Endodermal cell (in vitro differentiated cells): ENCODE results near the gene CEPT1. TPM values are rescaled to one million over a fixed set of nuclear protein-coding genes. Genes with fewer than 3 reads are reported as not detected.

Source experiments
- DNase-seq: peaks from one replicate; pipeline ENCODE4 v3.0.0-alpha.2; 2017
- H3K27ac ChIP-seq: 2 replicates; pipeline ENCODE4 v1.5.1; 2013; ENCODE audit warnings: mild to moderate bottlenecking, low read depth, low read length, moderate library complexity
- H3K27me3 ChIP-seq: 2 replicates; pipeline ENCODE4 v1.6.1; 2013; ENCODE audit warnings: mild to moderate bottlenecking, low read length, moderate library complexity; ENCODE audit not compliant: insufficient read depth, control insufficient read depth, poor library complexity, severe bottlenecking
- H3K36me3 ChIP-seq: 2 replicates; pipeline ENCODE4 v1.7.0; 2013; ENCODE audit warnings: mild to moderate bottlenecking, low read length, moderate library complexity; ENCODE audit not compliant: control insufficient read depth, insufficient read depth
- H3K4me1 ChIP-seq: one replicate; pipeline ENCODE4 v1.7.0; 2013; ENCODE audit warnings: low read length; ENCODE audit not compliant: control insufficient read depth, insufficient read depth
- H3K4me3 ChIP-seq: 2 replicates; pipeline ENCODE4 v1.5.1; 2013; ENCODE audit warnings: mild to moderate bottlenecking, low read length, moderate library complexity
- H3K9ac ChIP-seq: 2 replicates; pipeline ENCODE4 v1.6.1; 2013; ENCODE audit warnings: mild to moderate bottlenecking, low read length, moderate library complexity; ENCODE audit not compliant: poor library complexity, severe bottlenecking; ENCODE audit errors: extremely low read depth
- H3K9me3 ChIP-seq: 2 replicates; pipeline ENCODE4 v1.6.1; 2013; ENCODE audit warnings: mild to moderate bottlenecking, low read length, moderate library complexity; ENCODE audit not compliant: control insufficient read depth
- H3K27ac Mint-ChIP-seq: 2 replicates; pipeline ENCODE4 v1.8.0; 2020; ENCODE audit warnings: mixed read lengths
- H3K27me3 Mint-ChIP-seq: 2 replicates; pipeline ENCODE4 v1.8.0; 2021; ENCODE audit warnings: mild to moderate bottlenecking, mixed read lengths; ENCODE audit not compliant: insufficient read depth
- H3K36me3 Mint-ChIP-seq: 2 replicates; pipeline ENCODE4 v1.8.0; 2020; ENCODE audit warnings: low read depth, mixed read lengths
- H3K4me1 Mint-ChIP-seq: 2 replicates; pipeline ENCODE4 v1.8.0; 2020; ENCODE audit warnings: mixed read lengths
- H3K4me3 Mint-ChIP-seq: 2 replicates; pipeline ENCODE4 v1.8.0; 2020; ENCODE audit warnings: mild to moderate bottlenecking, moderate library complexity, mixed read lengths
- H3K9me3 Mint-ChIP-seq: 2 replicates; pipeline ENCODE4 v1.8.0; 2020; ENCODE audit warnings: mild to moderate bottlenecking, mixed read lengths
- WGBS, 2 experiments: methylation state at CpG; one replicate each; pipeline versions ENCODE4 v1.1.5 to v1.1.7; 2013; ENCODE audit warnings: missing lambda C conversion rate in 2 of 2, mixed read lengths in 1 of 2; ENCODE audit not compliant: insufficient coverage in 1 of 2, insufficient read length in 1 of 2; 5-methylcytosine and 5-hydroxymethylcytosine counted together
- total RNA-seq, 2 donors: library from RNA; stranded (reverse); fragmentation: NEBNext Ultra II Directional in 1 of 2; extraction: Animal tissue kit (Norgen Biotek cat#: 25700) in 1 of 2; gene quantifications; 2 replicates in 1 of 2; 3 replicates in 1 of 2; pipeline ENCODE4 v1.2.1, GENCODE V29; 2021
- TF ChIP-seq, protein P1 (sequence below): fragments of 200-600 bp; sonication (generic); conservative IDR thresholded peaks from 2 replicates; pipeline ENCODE4 v1.5.0; 2021; ENCODE audit warnings: antibody characterized with exemption, mild to moderate bottlenecking

Gene CEPT1
- total RNA-seq, 2 donors from 2014 or later = 28.0 to 33.3 TPM

DNA sequence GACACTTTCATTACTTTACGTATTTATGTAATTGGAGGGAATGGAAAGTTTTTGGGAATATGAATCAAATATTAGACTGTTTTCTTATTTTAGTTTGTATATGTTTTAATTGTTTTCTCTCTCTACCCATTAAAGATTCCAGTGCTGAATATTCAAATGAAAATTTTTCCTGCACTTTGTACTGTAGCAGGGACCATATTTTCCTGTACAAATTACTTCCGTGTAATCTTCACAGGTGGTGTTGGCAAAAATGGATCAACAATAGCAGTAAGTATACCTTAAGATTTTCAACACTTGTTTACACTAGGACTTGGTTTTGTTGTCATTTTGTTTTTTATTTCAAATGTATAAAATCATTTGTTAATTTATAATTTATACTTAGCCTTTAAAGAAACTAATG lies 42.0 kb downstream of the CEPT1 start:
- peaks cover 59% of the 10 kb centered on the region for H3K36me3 ChIP-seq
- Mint-ChIP-seq H3K27me3 (no peaks in the 10 kb centered on the region), H3K9me3 (no peaks in the 10 kb centered on the region), H3K4me1 (no peaks in the 10 kb centered on the region), H3K27ac (no peak overlapping the region), H3K36me3 (peaks cover 55% of the 10 kb centered on the region), H3K4me3 (no peak overlapping the region)
- no peak for DNase-seq
- 83 to 100% methylated on average over 1 to 2 of the region's 2 CpGs for WGBS, 2 experiments
- H3K27me3 ChIP-seq = no peaks in the 10 kb centered on the region
- TF ChIP-seq, protein P1, sequence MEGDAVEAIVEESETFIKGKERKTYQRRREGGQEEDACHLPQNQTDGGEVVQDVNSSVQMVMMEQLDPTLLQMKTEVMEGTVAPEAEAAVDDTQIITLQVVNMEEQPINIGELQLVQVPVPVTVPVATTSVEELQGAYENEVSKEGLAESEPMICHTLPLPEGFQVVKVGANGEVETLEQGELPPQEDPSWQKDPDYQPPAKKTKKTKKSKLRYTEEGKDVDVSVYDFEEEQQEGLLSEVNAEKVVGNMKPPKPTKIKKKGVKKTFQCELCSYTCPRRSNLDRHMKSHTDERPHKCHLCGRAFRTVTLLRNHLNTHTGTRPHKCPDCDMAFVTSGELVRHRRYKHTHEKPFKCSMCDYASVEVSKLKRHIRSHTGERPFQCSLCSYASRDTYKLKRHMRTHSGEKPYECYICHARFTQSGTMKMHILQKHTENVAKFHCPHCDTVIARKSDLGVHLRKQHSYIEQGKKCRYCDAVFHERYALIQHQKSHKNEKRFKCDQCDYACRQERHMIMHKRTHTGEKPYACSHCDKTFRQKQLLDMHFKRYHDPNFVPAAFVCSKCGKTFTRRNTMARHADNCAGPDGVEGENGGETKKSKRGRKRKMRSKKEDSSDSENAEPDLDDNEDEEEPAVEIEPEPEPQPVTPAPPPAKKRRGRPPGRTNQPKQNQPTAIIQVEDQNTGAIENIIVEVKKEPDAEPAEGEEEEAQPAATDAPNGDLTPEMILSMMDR = no peak
- H3K9me3 ChIP-seq = no peaks in the 10 kb centered on the region
- H3K4me1 ChIP-seq = no peaks in the 10 kb centered on the region
- H3K9ac ChIP-seq = no peak overlapping the region
- no peak overlapping the region for H3K4me3 ChIP-seq
- H3K27ac ChIP-seq = no peak overlapping the region

DNA sequence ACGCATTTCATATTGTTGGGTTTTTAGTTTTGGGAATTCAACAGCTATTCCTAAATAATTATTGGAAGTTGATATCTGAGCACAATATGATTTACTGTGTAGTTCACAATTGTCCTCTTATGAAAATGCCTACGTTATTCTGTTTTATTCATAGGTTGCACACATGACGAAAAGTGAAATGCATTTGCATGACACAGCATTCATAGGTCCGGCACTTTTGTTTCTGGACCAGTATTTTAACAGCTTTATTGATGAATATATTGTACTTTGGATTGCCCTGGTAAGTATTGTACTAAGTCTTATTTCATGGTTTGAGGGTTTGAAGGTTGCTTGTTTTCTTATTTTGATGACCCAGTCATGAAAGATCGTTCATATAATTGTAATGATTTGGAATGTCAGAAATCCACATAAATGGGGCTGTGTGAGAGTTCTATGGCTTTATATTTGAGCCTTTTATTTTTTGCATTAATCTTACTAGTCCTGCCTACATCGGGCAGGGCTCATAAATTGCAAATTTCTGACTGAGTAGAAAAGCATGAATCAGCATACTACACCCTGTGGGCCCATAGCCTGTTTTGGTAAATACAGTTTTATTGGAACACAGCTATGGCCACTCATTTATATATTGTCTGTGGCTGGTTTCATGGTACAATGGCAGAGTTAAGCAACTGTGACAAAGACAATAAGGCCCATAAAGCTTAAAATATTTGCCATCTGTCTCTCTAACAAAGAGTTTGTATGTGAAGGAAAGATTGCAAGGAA lies 43.5 kb downstream of the CEPT1 start:
- H3K36me3 ChIP-seq = peaks cover 59% of the 10 kb centered on the region
- no peaks in the 10 kb centered on the region for H3K4me1 ChIP-seq
- Mint-ChIP-seq H3K4me3 (no peak overlapping the region), H3K9me3 (no peaks in the 10 kb centered on the region), H3K36me3 (peaks cover 58% of the 10 kb centered on the region), H3K27me3 (no peaks in the 10 kb centered on the region), H3K4me1 (no peaks in the 10 kb centered on the region), H3K27ac (peak overlapping the region; percentile 32)
- H3K9me3 ChIP-seq = no peaks in the 10 kb centered on the region
- WGBS, 2 experiments = 94 to 100% methylated on average over 1 to 6 of the region's 6 CpGs
- H3K9ac ChIP-seq = no peak overlapping the region
- H3K27ac ChIP-seq = no peak overlapping the region
- TF ChIP-seq, protein P1 = no peak
- H3K27me3 ChIP-seq = no peaks in the 10 kb centered on the region
- DNase-seq = no peak
- H3K4me3 ChIP-seq = no peak overlapping the region

DNA sequence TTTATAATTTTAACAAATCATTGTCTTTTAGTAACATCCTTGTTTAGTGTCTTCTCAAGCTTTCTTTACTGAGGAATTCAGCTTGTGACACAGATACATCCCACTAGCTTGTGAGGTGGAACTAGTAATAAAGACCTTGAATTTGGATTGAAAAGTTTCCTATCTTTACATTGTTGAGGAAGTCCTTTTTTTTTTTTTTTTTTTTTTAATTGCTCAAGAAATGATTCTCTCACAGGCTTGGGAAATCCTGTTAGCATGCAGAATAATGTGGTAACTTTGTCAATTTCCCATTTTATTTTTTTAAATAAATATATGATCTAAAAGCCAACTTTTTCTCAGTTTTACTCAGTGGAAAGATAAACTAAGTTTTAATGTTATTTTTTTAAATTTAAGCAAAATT lies 44.6 kb downstream of the CEPT1 start:
- H3K9ac ChIP-seq = no peak overlapping the region
- H3K36me3 ChIP-seq = peaks cover 53% of the 10 kb centered on the region
- no peak overlapping the region for H3K4me3 ChIP-seq
- no peak overlapping the region for H3K27ac Mint-ChIP-seq
- DNase-seq = no peak
- TF ChIP-seq, protein P1 = no peak
- no peaks in the 10 kb centered on the region for H3K4me1 ChIP-seq
- H3K27me3 Mint-ChIP-seq = no peaks in the 10 kb centered on the region
- H3K27ac ChIP-seq = no peak overlapping the region
- H3K9me3 Mint-ChIP-seq = no peaks in the 10 kb centered on the region
- no peak overlapping the region for H3K4me3 Mint-ChIP-seq
- H3K4me1 Mint-ChIP-seq = no peaks in the 10 kb centered on the region
- no peaks in the 10 kb centered on the region for H3K27me3 ChIP-seq
- H3K36me3 Mint-ChIP-seq = peaks cover 67% of the 10 kb centered on the region
- H3K9me3 ChIP-seq = no peaks in the 10 kb centered on the region
